Ishikawa (cell line): ENCODE data around the gene MARS2.

Source experiments
- CEBPB ChIP-seq: IDR thresholded peaks from 2 replicates; pipeline ENCODE4 v1.6.1; 2012
- EGR1 ChIP-seq: IDR thresholded peaks from 2 replicates; pipeline ENCODE4 v1.6.1; 2012
- EP300 ChIP-seq: IDR thresholded peaks from 2 replicates; pipeline ENCODE4 v1.6.1; 2012; ENCODE audit warnings: borderline replicate concordance
- FOXM1 ChIP-seq: IDR thresholded peaks from 2 replicates; pipeline ENCODE4 v1.6.1; 2012; ENCODE audit warnings: low read depth, borderline replicate concordance
- NFIC ChIP-seq: IDR thresholded peaks from 2 replicates; pipeline ENCODE4 v1.6.1; 2012
- RAD21 ChIP-seq: IDR thresholded peaks from 2 replicates; pipeline ENCODE4 v1.6.1; 2012; ENCODE audit warnings: low read depth
- TAF1 ChIP-seq: IDR thresholded peaks from 2 replicates; pipeline ENCODE4 v1.6.1; 2012; ENCODE audit warnings: low read depth, mild to moderate bottlenecking
- TCF12 ChIP-seq: IDR thresholded peaks from 2 replicates; pipeline ENCODE4 v1.6.1; 2012; ENCODE audit warnings: low read depth
- TEAD4 ChIP-seq: IDR thresholded peaks from 2 replicates; pipeline ENCODE4 v1.6.1; 2012
- YY1 ChIP-seq: IDR thresholded peaks from 2 replicates; pipeline ENCODE4 v1.6.1; 2012; ENCODE audit warnings: low read depth
- TF ChIP-seq, protein P1 (sequence below): IDR thresholded peaks from 2 replicates; pipeline ENCODE4 v1.6.1; 2012
- TF ChIP-seq, protein P2 (sequence below): IDR thresholded peaks from 2 replicates; pipeline ENCODE4 v1.6.1; 2012
- TF ChIP-seq, protein P3 (sequence below): IDR thresholded peaks from 2 replicates; pipeline ENCODE4 v1.6.1; 2012; ENCODE audit warnings: low read depth, mild to moderate bottlenecking

DNA sequence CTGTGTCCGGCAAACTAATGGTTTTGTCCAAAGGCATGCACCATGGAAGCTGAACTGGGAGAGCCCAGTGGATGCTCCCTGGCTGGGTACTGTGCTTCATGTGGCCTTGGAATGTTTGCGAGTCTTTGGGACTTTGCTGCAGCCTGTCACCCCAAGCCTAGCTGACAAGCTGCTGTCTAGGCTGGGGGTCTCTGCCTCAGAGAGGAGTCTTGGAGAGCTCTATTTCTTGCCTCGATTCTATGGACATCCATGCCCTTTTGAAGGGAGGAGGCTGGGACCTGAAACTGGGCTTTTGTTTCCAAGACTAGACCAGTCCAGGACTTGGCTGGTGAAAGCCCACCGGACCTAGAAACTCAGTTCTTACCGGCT is 1.7 kb downstream of the MARS2 start:
- TF ChIP-seq, protein P1, sequence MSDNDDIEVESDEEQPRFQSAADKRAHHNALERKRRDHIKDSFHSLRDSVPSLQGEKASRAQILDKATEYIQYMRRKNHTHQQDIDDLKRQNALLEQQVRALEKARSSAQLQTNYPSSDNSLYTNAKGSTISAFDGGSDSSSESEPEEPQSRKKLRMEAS: no peak
- TF ChIP-seq EGR1 (no peak), YY1 (no peak), TCF12 (no peak), EP300 (no peak), FOXM1 (no peak), TAF1 (no peak), NFIC (no peak), TEAD4 (no peak), CEBPB (no peak), RAD21 (no peak)
- TF ChIP-seq, protein P2, sequence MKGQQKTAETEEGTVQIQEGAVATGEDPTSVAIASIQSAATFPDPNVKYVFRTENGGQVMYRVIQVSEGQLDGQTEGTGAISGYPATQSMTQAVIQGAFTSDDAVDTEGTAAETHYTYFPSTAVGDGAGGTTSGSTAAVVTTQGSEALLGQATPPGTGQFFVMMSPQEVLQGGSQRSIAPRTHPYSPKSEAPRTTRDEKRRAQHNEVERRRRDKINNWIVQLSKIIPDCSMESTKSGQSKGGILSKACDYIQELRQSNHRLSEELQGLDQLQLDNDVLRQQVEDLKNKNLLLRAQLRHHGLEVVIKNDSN: no peak
- TF ChIP-seq, protein P3, sequence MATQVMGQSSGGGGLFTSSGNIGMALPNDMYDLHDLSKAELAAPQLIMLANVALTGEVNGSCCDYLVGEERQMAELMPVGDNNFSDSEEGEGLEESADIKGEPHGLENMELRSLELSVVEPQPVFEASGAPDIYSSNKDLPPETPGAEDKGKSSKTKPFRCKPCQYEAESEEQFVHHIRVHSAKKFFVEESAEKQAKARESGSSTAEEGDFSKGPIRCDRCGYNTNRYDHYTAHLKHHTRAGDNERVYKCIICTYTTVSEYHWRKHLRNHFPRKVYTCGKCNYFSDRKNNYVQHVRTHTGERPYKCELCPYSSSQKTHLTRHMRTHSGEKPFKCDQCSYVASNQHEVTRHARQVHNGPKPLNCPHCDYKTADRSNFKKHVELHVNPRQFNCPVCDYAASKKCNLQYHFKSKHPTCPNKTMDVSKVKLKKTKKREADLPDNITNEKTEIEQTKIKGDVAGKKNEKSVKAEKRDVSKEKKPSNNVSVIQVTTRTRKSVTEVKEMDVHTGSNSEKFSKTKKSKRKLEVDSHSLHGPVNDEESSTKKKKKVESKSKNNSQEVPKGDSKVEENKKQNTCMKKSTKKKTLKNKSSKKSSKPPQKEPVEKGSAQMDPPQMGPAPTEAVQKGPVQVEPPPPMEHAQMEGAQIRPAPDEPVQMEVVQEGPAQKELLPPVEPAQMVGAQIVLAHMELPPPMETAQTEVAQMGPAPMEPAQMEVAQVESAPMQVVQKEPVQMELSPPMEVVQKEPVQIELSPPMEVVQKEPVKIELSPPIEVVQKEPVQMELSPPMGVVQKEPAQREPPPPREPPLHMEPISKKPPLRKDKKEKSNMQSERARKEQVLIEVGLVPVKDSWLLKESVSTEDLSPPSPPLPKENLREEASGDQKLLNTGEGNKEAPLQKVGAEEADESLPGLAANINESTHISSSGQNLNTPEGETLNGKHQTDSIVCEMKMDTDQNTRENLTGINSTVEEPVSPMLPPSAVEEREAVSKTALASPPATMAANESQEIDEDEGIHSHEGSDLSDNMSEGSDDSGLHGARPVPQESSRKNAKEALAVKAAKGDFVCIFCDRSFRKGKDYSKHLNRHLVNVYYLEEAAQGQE: no peak
